GM21786 (cell line): ENCODE data around the gene DUSP19.
"Not testable (repeated sequence)": the region's sequence is repeated elsewhere in the genome, so short reads cannot be mapped to it uniquely, and the experiment has no call there.

Experiments used
- ATAC-seq: cut with Tn5 transposase; IDR thresholded peaks from one replicate; pipeline ENCODE4 v1.9.1; 2021; ENCODE audit not compliant: unreplicated experiment

DUSP19 gene, protein sequence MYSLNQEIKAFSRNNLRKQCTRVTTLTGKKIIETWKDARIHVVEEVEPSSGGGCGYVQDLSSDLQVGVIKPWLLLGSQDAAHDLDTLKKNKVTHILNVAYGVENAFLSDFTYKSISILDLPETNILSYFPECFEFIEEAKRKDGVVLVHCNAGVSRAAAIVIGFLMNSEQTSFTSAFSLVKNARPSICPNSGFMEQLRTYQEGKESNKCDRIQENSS

GRCh38 chr2:183078464-183079138 lies at the start of gene DUSP19:
Gene DUSP19, plus strand, starts transcription at chr2:183078747. Its CDS starts 187 bp downstream, at chr2:183078934.
- ATAC-seq, result peak; percentile 89

GRCh38 chr2:183029219-183029618 lies 49.3 kb upstream of the DUSP19 start:
- no peak for ATAC-seq

DNA sequence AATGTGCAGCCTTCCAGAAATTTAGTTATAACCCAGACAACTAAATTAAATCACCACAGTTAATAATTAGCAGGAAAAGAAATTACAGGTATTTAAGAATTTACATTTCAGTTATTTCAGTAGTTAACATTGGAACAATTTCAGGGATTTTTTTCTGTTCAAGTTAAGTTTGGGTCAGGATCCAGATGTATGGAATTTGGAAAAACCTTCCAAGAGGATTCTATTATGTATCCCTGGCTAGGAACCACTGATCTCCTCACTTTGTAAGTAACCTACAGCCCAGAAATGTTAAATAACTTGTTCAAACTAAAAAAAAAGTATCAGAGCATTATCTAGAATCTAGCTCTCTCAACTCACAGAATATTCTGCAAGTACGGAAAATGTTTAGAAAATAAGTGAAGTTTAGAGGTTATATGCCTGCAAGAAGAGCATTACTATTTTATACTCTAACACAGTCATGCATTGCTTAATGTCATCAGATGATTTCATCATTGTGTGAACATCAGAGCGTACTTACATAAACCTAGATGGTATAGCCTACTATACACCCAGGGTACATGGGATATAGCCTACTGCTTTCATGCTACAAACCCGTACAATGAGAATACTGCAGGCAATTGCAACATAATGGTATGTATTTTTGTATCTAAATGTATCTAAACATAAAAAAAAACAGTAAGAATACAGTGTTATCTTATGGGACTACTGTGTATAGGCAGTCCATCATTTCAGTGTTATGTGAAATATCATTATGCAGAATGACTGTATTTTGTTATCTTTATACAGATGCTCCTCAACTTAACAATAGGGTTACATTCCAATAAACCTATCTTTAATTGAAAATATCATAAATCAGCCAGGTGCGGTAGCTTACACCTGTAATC lies 46.4 kb upstream of the DUSP19 start:
- ATAC-seq, result no peak

GRCh38 chr2:183033951-183034350 lies 44.6 kb upstream of the DUSP19 start:
- ATAC-seq, result no peak

GRCh38 chr2:183034806-183035205 lies 43.7 kb upstream of the DUSP19 start:
- ATAC-seq, result no peak

DNA sequence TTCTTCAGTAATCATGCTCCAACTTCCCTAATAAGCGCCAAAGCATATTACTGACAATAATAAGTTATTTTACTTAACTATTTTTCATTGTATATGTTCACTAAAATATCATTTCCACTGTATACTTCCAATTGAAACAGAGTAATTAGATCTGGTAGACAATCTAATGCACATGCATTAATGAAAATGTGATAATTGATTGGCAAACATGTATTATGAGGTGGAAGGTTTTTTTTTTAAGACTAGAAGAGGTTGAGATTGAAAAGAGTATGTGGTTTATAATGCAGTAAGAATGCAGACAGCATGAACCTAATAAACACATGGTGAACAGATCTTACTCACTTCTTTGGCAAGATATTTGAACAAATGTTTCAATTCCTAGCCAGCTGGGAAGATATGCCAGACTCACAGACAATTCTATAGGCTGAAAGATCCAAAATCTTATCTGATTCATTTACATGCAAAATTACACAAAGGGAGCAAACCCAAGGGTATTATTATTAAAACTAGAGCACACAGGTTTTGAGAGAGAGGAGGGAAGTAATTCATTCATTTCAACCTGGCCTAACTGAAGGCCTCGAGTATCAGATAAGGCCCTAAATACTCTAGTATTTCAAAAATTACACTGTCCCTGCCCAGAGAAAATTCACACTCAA lies 43.1 kb upstream of the DUSP19 start:
- ATAC-seq, result no peak

DNA sequence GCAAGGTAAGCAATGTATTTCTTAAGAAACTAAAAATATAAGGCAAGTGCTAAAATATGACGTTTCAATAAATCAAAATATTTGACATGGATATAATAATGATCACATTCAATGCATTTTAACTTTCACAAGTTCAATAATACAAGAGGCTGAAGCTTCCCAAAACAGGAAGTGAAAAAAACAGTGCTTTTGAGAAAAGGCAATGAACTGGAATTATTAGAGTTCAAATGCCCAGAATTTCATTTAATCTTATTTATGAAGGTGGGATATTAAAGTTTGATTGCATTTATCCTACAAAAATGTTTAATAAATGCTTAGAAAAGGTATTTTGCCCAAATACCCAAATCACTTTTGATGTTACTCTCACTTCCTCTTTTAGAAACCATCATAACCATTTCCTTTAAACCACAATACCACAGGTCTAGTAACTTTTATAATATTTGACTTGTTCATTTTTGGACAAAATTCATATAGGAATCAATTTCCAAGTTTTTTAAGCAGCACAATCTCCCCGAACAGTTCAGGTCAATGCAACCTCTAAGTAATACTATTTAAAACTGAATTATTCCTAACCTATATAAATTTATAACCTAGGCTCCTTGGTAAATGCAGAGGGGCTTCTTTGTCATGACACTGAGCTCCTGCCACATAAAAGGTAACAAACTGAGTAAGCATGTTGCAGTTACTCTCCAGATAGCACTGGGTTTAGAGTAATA lies 42.4 kb upstream of the DUSP19 start:
- peak; percentile 53 for ATAC-seq

DNA sequence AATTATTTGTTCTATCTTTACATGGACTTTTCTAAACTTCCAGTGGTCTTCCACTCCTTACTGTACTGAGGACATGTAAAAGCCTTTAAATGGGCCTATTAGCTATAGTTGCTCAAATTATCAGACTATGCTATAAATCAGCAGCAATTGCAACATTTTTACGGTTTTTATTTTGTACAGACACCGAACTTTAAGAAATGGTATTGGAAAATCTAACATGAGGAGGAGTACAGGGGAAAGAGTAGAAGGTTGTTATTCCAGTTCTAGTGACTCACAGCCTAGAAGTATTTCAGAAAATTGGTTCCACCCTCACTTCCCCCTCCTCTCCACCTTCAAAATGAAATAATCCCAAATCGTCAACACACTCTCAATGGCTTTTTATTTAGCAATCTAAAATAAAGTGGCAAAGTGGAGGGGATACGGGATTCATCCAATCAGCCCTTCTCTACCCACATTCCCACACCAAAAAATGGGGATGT lies 41.4 kb upstream of the DUSP19 start:
- ATAC-seq, result no peak

DNA sequence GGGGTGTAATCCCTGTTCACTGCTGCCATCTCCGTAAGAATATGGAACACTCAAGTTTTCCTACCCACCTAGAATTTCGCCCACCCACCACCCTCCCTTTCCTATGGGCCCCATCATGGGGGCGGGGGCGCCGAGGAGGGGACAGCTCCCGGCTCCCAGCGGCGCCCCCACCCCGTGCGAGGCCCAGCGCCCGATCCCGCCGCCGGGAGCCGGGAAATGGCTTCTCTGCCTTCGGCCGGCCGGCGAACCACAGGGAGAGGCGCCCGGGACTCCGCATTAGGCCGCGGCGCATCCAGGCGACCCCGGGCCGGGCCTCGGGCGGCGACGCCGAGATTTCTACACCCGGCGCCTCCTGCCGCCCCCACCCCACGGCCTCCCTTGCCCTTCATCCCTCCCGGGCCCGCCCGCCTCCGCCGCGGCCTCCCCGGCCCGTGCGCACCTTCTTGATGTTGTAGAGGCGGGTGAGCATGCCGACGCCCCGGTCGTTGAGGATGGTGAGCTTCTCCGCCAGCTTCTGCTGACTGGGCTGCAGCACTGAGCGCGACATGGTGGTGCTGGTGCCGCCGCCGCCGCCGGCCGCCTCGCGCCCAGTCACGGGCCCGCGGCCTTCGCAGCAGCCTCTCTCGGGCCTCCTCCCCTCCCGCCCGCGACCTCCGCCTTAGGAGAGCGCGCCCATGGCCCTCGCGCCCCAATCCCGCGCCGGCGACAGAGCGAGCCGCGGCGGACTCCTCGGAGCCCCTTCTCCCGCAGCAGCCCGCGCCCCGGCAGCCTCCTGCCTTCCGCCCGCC lies 40.8 kb upstream of the DUSP19 start:
- peak; percentile 34 for ATAC-seq

DNA sequence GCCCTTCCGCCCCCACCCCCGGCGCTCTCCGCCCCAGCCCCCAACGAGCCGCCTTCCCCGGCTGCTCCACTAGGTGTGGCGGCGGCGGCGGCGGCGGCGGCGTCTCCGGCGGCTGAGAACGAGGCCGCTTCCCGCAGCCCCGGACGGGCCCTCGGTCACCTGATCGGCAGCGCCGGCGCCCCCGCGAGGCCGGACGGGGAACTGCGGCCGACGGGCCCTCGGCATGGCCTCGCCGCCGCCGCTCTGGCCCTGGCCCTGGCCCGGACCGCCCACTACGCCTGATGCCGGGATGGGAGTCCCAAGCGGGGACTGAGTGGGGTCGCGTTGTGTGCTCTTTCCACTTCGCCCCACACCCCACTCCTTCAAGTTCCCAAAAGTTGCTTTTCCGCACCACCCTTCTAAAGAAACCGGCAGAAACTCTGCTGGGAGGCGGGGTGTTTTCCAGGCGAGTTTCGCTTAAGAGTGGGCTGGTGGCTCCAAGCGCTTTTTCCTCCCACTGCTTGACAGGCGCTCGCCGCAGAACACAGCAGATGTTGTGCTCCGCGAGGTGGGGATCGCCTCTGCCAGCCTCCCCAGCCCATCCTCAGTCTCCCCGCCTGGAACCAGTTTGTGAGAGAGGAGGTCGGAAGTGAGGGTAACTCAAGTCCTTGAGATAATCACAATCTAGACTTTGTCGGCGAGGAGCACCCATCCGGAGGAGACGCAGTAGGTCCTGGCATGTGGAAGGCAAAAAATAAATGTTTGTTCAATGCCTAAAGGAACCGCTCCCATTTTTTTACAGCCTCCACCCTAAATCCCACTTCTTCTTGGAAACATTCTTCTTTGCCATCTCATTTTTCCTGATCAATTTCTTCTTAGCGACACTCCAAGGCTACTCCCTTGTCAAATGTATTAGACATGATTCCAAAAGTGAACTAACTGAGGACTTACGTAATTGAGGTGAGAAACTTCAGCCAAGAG lies 39.9 kb upstream of the DUSP19 start, which contains the start of gene NCKAP1:
Gene NCKAP1, minus strand, starts transcription at position 117 of the 960 bp plus-strand sequence. CDS start 358 bp downstream, outside the sequence.
- ATAC-seq, result peak; percentile 67

DNA sequence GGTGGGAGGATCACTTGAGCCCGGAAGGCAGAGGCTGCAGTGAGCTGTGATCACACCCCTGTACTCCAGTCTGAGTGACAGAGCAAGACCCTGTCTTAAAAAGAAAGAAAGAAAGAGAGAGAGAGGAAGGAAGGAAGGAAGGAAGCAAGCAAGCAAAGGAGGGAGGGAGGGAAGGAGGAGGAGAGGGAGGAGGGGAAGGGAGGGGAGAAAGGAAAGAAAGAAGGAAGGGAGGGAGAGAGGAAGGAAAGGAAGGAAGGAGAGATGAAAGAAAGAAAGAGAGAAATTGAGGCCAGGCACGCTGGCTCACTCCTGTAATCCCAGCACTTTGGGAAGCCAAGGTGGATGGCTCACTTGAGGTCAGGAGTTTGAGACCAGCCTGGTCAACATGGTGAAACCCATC lies 37.9 kb upstream of the DUSP19 start:
- no peak for ATAC-seq

DNA sequence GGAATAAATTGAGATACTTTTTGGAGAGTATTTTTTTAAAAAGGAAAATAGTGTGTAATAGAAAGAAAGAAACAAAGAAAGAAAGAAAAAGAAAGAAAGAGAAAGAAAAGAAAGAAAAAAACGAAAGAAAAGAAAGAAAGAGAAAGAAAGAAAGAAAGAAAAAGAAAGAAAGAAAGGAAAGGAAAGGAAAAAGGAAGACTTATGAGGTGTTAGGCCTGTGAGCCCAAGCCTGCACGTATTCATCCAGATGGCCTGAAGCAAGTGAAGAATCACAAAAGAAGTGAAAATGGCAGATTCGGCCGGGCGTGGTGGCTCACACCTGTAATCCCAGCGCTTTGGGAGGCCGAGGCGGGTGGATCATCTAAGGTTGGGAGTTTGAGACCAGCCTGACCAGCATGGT lies 35.0 kb upstream of the DUSP19 start:
- not testable (repeated sequence) for ATAC-seq

- ATAC-seq, result not testable (repeated sequence)
These were observed 30.9 kb upstream of the DUSP19 start for GRCh38 chr2:183047486-183048125.

DNA sequence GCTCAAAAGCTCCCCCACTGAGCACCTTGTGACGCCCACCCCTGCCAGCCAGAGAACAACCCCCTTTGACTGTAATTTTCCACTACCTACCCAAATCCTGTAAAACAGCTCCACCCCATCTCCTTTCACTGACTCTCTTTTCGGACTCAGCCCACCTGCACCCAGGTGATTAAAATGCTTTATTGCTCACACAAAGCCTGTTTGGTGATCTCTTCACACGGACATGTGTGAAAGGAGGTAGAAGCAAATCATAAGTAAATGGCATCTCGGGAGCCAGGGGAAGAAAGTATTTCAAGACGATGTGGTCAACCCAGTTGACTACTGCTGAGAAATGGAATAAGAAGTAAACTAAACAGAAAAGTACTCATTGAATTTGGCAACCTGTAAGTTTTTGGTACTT lies 29.1 kb upstream of the DUSP19 start:
- ATAC-seq, result no peak

DNA sequence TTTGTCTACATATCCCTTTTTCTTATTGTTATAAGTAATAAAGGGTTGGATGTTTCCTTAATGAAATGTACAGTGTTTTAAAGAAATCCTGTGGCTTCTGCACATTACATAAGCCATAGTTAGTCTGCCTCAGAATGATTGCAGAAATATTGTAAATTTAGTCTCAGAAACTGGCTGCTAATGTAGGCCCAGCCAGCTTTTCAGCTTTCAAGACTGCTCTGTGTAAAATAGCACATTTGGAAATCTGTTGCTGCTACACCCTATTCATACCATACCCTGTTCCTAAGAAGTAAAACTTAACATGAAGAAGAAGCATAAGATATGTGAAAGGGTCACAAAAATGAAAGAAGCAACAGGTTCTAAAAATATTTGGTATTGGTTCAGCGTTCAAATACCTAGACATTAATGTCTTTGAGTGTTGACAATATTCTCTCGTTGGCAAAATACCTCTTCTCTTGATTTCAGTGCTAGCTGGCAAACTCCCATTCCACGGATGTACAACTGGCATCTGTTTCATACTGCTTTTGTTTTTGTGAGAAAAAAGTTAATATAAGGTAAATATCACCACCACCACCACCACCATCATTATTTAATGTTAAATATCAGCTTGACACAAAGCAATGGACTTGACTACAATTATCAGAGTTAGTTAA lies 21.1 kb upstream of the DUSP19 start:
- peak; percentile 36 for ATAC-seq

- no peak for ATAC-seq
These were observed 19.0 kb upstream of the DUSP19 start for GRCh38 chr2:183059561-183059960.

GRCh38 chr2:183060571-183061231 lies 17.8 kb upstream of the DUSP19 start:
- no peak for ATAC-seq
